Stimulated activated CD4-positive, alpha-beta T cell treated with anti-CD3 and anti-CD28 coated beads, Interleukin-2, amount 100 ng/mL, for 48 hours (primary cell): ENCODE data around the gene FA2H.
"Not testable (repeated sequence)": the region's sequence is repeated elsewhere in the genome, so short reads cannot be mapped to it uniquely, and the experiment has no call there.

Experiments used
- DNase-seq, 2 donors: peaks; one replicate each; pipeline ENCODE4 v3.0.0-alpha.2; 2020

Gene FA2H

GRCh38 chr16:74743045-74743667, 31.5 kb downstream of the FA2H start:
- DNase-seq = no peak

GRCh38 chr16:74742051-74742481, 32.6 kb downstream of the FA2H start:
- no peak for DNase-seq

DNA sequence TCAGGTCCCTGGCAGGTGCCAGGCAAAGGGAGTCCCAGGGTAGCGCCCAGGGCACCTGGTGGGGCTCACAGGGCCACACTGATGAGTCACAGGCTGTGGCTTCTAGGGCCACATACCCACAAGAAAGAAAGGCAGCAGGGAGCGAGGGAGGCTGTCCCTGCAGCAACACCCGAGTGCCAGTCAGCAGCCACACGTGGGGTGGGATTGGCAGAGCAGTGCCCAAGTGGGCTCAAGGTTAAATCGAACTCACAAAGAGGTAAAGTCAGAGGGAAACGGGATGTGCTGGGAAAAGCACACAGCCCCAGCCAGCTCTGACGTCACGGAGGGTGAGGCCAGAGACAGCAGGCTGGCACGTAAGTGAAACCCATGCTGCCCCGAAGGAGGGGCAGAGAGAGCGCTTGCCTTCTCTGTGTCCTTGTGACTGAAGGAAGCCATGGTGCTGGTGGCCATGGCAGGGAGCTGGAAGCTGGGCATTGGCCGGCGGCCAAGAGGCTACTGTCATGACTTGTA, 33.8 kb downstream of the FA2H start:
- no peak for DNase-seq

GRCh38 chr16:74739275-74739674, 35.3 kb downstream of the FA2H start:
- no peak for DNase-seq

DNA sequence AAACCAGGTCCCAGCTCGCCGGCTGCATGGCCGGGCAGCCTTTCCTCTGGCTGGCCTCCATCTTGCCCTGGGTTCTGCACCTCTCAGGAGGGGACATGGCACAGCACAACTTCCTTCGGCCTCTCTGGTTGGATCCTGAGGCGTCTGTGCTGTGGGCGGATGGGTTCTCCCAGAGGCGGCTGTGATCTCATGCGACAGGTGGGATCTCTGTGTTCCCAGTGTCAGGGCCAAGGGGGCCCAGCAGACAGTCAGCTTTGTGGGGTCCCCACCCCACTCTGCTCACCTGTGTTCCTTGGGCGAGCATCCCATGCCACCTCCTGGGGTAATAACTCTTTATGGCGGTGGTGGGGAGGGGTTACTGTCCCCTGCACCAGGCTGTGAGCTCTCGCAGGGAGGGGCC, 35.8 kb downstream of the FA2H start:
- DNase-seq = no peak

GRCh38 chr16:74738113-74738541, 36.5 kb downstream of the FA2H start:
- DNase-seq = no peak

DNA sequence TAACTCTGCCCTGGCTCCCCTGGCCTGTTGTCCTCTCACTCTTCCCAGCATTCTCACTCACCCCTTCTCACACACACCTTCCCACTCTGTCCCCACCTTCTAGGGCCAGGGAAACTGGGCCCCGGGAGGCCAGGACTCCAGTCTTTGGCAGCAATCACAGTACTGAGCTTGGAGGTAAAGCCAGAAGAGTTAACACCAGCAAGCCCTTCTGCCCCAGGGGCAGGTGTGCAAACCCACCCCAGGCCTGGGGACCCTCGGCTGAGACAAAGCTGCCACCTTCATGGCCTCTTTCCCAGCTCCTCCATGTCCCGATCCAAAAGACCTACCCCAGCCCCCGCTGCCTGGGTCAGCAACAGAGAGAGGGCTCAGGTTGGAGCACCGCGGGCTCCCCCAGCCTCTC, 37.1 kb downstream of the FA2H start:
- no peak for DNase-seq

- DNase-seq = no peak
Observed at GRCh38 chr16:74736531-74737157, 38.0 kb downstream of the FA2H start.

- DNase-seq = no peak
Observed at GRCh38 chr16:74735554-74735953, 39.1 kb downstream of the FA2H start.

GRCh38 chr16:74735162-74735452, 39.5 kb downstream of the FA2H start:
- DNase-seq = no peak

DNA sequence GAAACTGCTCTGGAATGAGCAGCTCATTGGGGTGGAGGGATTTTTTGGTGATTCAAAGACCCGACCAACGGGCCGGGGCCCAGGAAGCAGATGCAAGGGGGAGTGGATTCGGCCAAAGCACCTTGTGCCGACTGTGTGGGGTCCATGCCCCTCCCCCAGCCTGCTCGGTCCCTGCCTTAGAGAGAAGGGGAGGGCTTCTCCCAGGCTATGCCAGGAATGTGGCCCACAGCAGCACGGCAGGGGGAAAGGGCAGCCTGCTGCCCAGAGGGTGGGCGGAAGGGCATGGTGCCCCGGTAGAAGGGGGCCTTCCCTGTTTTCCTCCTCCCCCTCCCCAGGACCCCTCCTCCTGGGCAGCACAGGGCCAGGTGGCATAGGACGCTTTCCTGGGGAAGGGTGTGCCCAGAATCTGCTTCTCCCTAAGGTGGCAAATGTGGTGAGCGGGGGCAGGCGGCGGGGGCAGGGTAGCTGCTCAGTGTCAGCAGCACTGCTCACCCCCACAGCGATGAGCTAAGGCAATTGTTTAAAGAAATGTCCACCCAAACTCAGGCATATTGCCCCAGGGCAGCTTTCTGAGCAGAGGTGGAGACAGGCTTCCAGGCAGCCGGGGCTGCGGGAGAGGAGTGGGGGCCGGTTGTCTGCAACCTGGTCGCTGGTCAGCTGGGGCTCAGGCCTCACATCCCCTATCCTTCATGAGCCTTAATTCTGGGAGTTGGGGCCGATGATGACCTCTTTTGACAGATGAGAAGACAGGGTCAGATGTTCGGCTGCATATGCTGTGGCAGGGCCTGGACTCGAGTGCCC, 40.1 kb downstream of the FA2H start:
- DNase-seq = no peak

DNA sequence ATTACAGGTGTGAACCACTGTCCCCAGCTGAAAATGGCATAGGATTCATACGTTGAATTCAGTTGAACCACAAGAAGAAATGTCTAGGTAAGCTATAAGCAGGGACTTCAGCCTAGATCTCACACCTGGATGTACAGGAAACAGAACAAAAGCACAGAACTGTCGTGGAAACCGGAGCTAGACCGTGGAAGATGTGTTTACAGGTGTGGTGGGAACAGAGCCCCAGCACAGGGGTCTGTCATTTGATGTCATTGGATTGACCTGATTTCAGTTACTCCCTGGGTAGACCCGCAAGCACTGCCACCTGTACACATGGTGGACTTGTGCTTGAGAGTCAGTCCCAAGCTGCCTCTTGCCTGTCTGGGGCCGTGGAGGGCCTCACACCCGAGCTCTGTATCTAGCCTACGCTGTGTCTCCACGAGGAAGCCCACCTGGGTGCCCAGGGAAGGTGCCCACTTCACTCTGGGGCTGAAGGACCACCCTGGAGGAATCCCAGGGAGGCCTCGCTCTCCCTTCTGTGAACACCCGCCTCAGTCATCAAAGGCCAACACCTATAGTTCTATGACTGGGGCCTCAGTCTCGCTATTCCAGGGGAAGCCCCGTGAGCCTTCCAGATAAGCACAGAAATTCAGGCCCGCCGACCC, 41.8 kb downstream of the FA2H start:
- DNase-seq = no peak

DNA sequence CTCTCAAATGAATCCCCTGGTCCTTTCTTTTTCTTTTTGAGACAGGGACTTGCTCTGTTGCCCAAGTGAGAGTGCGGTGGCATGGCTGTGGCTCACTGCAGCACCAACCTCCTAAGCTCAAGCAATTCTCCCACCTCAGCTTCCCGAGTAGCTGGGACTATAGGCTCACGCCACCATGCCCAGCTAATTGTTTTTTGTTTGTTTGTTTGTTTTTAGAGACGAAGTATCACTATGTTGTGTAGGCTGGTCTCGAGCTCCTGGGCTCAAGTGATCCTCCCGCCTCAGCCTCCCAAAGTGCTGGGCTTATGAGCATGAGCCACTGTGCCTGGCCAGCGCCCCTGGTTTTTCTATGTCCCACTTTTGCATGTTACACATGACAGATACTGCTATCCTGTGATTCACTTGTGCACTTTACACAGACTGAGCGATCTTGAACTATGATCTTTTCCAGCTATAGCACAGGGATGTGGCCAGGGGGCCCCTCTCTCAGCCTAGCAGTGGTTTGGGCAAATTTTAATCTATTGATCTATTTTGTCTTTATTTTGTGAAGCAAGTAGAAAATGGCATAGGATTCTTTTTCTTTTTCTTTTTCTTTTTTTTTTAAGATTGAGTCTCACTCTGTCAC, 42.7 kb downstream of the FA2H start:
- DNase-seq = no peak

DNA sequence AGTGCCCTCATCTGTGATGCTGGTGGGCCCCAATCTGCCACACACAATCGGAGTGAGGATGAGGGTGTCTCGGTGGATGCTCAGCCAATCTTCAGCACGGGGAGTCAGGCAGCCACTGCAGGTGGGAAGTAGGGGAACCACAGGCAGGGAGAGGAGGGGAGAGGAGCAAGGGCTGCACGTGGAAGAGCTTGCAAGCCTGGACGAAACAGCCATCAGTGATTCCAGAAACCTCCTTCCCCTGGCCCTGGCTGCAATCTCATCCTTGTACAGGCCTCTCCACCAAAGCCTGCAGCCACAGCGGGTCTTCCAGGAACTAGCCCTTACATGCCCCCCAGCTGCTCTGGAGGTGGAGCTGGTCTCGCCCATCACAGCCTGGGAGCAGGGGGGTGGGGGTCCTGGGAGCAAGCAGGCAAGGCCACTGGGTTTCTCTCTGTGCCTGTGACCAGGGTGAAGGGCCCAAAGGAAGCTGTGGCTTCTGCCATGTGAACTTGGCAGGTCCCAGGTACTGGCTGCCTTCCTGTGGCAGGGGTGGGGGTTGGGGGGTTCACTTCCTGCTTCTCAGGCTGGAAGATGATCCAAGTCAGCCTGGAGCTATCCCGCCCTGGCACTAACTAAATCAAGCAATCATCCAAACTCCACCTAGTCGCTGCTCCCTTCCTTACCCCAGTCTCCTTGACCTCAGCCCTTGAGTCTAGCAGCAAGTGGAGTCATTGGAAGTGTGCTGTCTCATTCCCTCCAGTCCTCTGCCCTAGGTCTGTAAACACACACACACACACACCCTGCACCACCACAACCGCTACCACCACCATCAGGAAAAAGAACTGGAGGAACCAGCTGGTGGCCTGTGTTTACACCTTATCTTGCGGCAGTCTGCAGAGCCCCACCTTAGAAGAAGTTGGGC, 44.6 kb downstream of the FA2H start:
- no peak for DNase-seq

GRCh38 chr16:74727903-74728302, 46.7 kb downstream of the FA2H start:
- DNase-seq = no peak

- peak; percentile 57 to 62 for DNase-seq
Observed at GRCh38 chr16:74726716-74727115, 47.9 kb downstream of the FA2H start.

DNA sequence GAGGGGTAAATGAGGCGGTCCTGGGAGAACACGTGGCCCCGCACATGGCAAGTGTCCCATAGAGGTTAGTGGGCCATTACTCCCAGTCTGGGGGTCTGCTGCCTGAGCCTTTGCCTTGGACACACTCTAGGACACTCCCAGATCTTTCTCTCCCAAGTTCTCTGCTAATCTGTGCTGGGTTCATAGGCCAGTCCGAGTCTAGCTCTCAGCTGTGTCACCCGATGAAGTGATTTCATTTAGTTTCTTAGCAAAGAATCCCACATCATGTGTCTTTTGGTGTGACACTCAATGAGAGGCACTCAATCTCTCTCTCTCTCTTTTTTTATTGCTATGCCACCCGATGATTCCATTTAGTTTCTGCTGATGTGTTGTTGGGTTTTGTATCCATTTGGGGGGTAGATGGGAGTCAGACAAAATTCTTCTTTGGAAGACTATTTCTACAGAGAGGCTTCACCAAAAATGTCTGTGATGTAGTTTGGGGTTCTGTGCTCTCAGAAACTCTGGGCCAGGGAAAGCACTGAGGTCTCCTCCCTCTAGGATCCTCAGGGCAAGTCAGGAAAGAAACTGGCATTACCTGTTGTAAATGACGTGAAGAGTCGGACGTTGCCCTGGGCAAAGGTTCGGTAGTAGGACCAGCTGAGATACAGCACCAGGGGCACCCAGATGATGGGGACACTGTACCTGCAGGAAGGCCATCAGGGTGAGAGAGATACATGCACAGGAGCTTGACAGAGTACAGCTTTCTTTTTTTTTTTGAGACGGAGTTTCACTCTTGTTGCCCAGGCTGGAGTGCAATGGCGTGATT, 48.8 kb downstream of the FA2H start:
- DNase-seq = no peak

GRCh38 chr16:74724820-74725549, 49.6 kb downstream of the FA2H start:
- no peak for DNase-seq

- no peak for DNase-seq
Observed at GRCh38 chr16:74723256-74723655, 51.4 kb downstream of the FA2H start.

- DNase-seq = not testable (repeated sequence)
Observed at GRCh38 chr16:74722156-74722555, 52.5 kb downstream of the FA2H start.
